ENCODE data around the gene TBX5.

TBX5 gene

GRCh38 chr12:114430306-114430705, 24.4 kb upstream of the TBX5 start:
- no peak for DNase-seq

GRCh38 chr12:114425031-114425626, 19.2 kb upstream of the TBX5 start:
- no peak for DNase-seq

GRCh38 chr12:114420944-114421335, 15.0 kb upstream of the TBX5 start:
- DNase-seq: no peak

- no peak for DNase-seq
Observed at GRCh38 chr12:114420182-114420943, 14.4 kb upstream of the TBX5 start.

- no peak for DNase-seq
Observed at GRCh38 chr12:114416028-114416427, 10.1 kb upstream of the TBX5 start.

GRCh38 chr12:114415525-114415868, 9.6 kb upstream of the TBX5 start:
- no peak for DNase-seq

GRCh38 chr12:114414866-114415524, 9.1 kb upstream of the TBX5 start:
- no peak for DNase-seq

- DNase-seq: no peak
Observed at GRCh38 chr12:114414031-114414865, 8.3 kb upstream of the TBX5 start.

- DNase-seq: no peak
Observed at GRCh38 chr12:114412825-114413749, 7.1 kb upstream of the TBX5 start.

GRCh38 chr12:114412307-114412706, 6.4 kb upstream of the TBX5 start:
- no peak for DNase-seq

GRCh38 chr12:114411071-114411837, 5.3 kb upstream of the TBX5 start:
- no peak for DNase-seq

GRCh38 chr12:114409852-114410600, 4.1 kb upstream of the TBX5 start:
- DNase-seq: no peak

- no peak for DNase-seq
Observed at GRCh38 chr12:114408886-114409851, 3.2 kb upstream of the TBX5 start.

- DNase-seq: no peak
Observed at GRCh38 chr12:114408471-114408885, 2.5 kb upstream of the TBX5 start.

GRCh38 chr12:114407842-114408411, 2.0 kb upstream of the TBX5 start:
- no peak for DNase-seq

- no peak for DNase-seq
Observed at GRCh38 chr12:114406984-114407841, 1.3 kb upstream of the TBX5 start.

GRCh38 chr12:114406316-114406983, 506 bp upstream of the TBX5 start:
- DNase-seq: no peak

Measured in NCI-H1048 (cell line).